Fibroblast of lung (primary cell): ENCODE results near the gene EEFSEC.

Source experiments
- EZH2 ChIP-seq: IDR thresholded peaks from 2 replicates; pipeline ENCODE4 v1.5.1; 2012; ENCODE audit warnings: low read length, control low read depth, mild to moderate bottlenecking; ENCODE audit errors: missing control alignments
- TF ChIP-seq, protein P1 (sequence below), 2 donors: IDR thresholded peaks in 1 of 2; conservative IDR thresholded peaks in 1 of 2; 1 replicate in 1 of 2; 2 replicates in 1 of 2; pipeline ENCODE4 v1.5.1; 2011 to 2012; ENCODE audit warnings: low read length in 2 of 2, control low read depth in 1 of 2, inconsistent platforms in 1 of 2, low read depth in 1 of 2, mild to moderate bottlenecking in 1 of 2

DNA sequence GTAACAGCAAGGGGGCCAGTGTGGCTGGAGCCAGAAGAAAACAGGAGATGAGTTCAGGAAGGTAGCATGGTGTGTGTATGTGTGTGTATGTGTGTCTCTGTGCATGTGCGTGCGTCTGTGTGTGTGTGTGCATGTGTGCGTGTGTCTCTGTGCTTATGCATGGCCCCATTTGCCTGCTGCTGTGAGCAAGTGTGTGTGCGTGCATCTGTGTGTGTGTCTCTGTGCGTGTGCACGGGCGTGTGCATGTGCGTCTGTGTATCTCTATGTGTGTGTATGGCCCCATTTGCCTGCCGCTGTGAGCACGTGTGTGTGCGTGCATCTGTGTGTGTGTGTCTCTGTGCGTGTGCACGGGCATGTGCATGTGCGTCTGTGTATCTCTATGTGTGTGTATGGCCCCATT lies 7.1 kb upstream of the EEFSEC start:
- TF ChIP-seq, protein P1, sequence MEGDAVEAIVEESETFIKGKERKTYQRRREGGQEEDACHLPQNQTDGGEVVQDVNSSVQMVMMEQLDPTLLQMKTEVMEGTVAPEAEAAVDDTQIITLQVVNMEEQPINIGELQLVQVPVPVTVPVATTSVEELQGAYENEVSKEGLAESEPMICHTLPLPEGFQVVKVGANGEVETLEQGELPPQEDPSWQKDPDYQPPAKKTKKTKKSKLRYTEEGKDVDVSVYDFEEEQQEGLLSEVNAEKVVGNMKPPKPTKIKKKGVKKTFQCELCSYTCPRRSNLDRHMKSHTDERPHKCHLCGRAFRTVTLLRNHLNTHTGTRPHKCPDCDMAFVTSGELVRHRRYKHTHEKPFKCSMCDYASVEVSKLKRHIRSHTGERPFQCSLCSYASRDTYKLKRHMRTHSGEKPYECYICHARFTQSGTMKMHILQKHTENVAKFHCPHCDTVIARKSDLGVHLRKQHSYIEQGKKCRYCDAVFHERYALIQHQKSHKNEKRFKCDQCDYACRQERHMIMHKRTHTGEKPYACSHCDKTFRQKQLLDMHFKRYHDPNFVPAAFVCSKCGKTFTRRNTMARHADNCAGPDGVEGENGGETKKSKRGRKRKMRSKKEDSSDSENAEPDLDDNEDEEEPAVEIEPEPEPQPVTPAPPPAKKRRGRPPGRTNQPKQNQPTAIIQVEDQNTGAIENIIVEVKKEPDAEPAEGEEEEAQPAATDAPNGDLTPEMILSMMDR (conservative IDR thresholded peaks at IDR 0.05 in 1 of 2, IDR thresholded peaks at IDR 0.05 in 1 of 2; ENCODE audit: low read depth in 1 of 2, low read length in 2 of 2), result no peak
- TF ChIP-seq EZH2, result no peak
